Measurements from ENCODE around the gene GGPS1.
"Not testable (repeated sequence)": the region's sequence is repeated elsewhere in the genome, so short reads cannot be mapped to it uniquely, and the experiment has no call there.

GRCh38 chr1:235309206-235309605, 19.2 kb upstream of the GGPS1 start:
- not testable (repeated sequence) for TF ChIP-seq POLR2A (IDR thresholded peaks at IDR 0.05; ENCODE audit: low read length); GATA1 (IDR thresholded peaks at IDR 0.05; ENCODE audit: low read depth, low read length)
